ENCODE results near the gene PRSS2. TPM values are rescaled to one million over a fixed set of nuclear protein-coding genes. Genes with fewer than 3 reads are reported as not detected.
"Not testable (repeated sequence)": the region's sequence is repeated elsewhere in the genome, so short reads cannot be mapped to it uniquely, and the experiment has no call there.

Gene PRSS2
- not detected in 2 replicates for total RNA-seq

DNA sequence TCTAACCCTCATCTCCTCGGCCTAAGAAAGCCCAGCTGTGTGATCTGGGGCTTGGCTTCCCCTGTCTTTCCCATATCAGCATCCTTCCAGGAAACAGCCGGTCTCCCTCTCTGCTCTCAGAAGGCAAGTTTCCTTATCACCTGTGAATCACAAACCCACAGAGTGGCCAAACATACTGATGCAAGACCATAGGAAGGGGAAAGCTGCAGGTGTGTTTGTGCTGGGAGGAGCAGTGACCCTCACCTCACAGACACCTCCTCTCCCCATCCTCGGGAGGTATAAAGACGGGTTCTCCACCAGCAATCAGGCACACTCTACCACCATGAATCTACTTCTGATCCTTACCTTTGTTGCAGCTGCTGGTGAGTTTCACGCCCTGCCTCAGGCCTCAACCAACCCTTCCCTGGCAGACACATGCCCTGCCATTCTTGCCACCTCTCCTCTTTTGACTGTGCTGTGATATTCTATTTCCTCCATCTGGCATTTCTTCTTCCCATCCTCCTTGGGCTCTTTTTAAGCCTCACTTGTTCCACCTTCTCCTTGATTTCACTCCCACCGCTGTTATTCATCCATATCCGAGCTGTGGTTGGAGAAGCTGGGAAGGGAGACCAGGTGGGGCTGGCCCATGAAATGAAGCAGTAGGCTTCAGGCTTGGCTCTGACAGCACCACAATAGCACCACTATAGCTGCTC, at the start of gene PRSS2:
PRSS2 (plus strand) TSS at position 310 of the 692 bp plus-strand sequence; CDS start at position 323, 13 bp downstream.
- Mint-ChIP-seq H3K27ac (no peak within 1 kb of the TSS), H3K36me3 (ENCODE audit: low read depth) (no peaks in the 10 kb centered on the region), H3K9me3 (no peaks in the 10 kb centered on the region), H3K4me3 (no peak within 1 kb of the TSS), H3K27me3 (peaks cover 4% of the 10 kb centered on the region), H3K4me1 (peaks cover 3% of the 10 kb centered on the region)
- no peak for DNase-seq
- intact Hi-C loops (cut with micrococcal nuclease): no loop called here

DNA sequence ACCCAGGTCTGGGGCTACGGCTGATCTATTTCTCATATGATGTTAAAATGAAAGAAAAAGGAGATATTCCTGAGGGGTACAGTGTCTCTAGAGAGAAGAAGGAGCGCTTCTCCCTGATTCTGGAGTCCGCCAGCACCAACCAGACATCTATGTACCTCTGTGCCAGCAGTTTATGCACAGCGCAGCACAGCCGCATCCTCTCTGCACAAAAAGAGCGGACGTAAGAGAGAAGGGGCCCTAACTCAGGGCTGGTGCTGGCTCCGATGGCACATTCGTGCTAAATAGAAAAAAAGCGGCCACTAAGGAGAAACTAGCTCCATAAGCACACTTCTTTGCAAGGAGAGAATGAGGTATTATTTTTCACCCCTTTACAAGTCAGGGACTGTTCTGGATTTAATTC, 49.8 kb upstream of the PRSS2 start:
- H3K27me3 Mint-ChIP-seq: no peaks in the 10 kb centered on the region
- intact Hi-C loops (cut with micrococcal nuclease): no loop called here
- H3K4me1 Mint-ChIP-seq: peaks cover 22% of the 10 kb centered on the region
- H3K4me3 Mint-ChIP-seq: peak overlapping the region; percentile 51
- H3K9me3 Mint-ChIP-seq: no peaks in the 10 kb centered on the region
- no peaks in the 10 kb centered on the region for H3K36me3 Mint-ChIP-seq (ENCODE audit: low read depth)
- peak overlapping the region; percentile 37 for H3K27ac Mint-ChIP-seq
- no peak for DNase-seq

DNA sequence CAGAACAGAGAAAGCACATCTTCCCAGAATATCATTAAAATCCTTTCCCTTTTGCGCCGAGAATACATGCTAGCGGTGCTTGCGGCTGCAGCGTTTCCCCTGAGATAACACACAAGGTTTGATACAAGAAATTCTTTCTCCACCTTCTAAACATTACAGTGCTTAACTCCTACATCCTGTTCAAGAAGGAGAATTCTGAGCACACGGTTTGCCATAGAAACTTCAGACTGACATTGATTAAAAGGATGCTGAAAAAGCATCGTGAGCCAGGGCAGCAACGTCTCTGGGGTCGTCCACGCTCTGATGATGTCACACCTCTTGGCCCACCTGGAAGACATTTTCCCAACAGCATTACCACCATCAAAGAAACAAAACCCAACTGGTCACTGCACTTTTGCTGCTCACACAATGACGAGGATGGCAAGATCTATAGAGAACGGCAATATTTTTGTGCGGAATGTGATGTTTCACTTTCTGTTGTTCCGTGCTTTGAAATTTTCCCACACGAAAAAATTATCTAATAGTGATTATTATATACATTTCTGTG, 48.4 kb upstream of the PRSS2 start:
- no peak for DNase-seq
- Mint-ChIP-seq H3K4me1 (peaks cover 10% of the 10 kb centered on the region), H3K36me3 (ENCODE audit: low read depth) (no peaks in the 10 kb centered on the region), H3K9me3 (no peaks in the 10 kb centered on the region), H3K27me3 (no peaks in the 10 kb centered on the region), H3K27ac (peak overlapping the region; percentile 48), H3K4me3 (peak overlapping the region; percentile 62)
- intact Hi-C loops (cut with micrococcal nuclease): no loop called here

DNA sequence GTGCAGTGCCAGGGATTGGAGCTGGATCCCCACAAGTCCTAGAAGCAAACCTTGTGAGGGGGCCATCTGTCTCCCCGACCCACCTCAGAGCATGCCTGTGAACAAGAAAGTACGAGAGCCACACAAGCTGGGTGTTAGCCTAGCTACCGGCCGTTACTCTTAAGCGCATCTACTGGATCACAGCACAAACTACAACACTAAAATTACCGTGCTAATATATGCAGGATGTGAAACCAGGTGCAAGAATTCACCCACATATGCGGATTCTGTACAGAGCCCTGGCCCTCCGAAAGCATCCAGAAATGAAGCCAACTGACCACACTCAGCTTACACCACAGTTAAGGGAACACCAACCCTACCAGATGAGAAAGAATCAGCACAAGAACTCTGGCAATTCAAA, 37.5 kb upstream of the PRSS2 start:
- Mint-ChIP-seq H3K9me3 (no peaks in the 10 kb centered on the region), H3K36me3 (ENCODE audit: low read depth) (no peaks in the 10 kb centered on the region), H3K27me3 (peaks cover 4% of the 10 kb centered on the region), H3K4me3 (no peak overlapping the region), H3K4me1 (no peaks in the 10 kb centered on the region), H3K27ac (no peak overlapping the region)
- DNase-seq: no peak
- intact Hi-C loops (cut with micrococcal nuclease): no loop called here

DNA sequence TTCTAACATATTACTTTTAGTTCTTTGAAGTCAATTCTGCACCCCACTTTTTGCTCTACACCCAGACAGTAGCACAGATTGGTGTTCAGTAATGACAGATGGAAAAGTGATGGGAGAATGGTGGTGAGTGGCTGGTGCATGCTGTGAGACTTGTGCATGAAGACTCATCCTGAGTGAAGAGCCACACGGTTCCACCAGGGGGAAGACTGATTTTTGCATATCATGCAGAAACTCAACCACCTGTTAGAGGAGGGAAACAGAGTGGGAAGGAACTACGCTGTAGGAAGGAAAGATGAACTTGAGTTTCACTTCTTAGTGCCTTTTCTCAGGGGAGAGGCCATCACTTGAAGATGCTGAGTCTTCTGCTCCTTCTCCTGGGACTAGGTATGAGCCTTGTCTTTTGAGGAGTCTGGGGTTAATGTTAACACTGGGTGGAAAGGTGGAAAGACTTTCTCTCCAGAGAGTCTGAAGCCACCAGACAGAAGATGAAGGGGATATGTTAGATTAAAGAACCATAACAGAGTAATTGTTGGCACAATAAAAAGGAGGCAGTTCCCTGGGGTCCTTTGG, 30.8 kb upstream of the PRSS2 start:
- intact Hi-C loops (cut with micrococcal nuclease): no loop called here
- no peaks in the 10 kb centered on the region for H3K27me3 Mint-ChIP-seq

DNA sequence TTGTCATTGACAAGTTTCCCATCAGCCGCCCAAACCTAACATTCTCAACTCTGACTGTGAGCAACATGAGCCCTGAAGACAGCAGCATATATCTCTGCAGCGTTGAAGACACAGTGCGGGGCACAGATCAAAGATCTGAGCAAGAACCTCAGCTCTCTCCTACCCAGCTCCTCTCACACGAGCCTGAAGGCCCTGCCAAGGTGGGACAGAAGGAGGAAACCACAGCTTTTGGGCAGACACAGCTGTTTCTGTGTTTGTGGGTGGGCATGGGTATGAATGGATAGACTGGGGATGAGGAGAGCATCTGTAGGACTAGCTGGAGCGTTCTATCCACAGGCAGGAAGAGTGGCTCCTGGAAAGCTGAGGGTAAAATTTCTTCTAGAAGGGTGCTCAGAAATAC, 30.0 kb upstream of the PRSS2 start:
- Mint-ChIP-seq H3K27ac (no peak overlapping the region), H3K4me1 (peaks cover 6% of the 10 kb centered on the region), H3K36me3 (ENCODE audit: low read depth) (no peaks in the 10 kb centered on the region), H3K4me3 (no peak overlapping the region), H3K27me3 (no peaks in the 10 kb centered on the region), H3K9me3 (no peaks in the 10 kb centered on the region)
- intact Hi-C loops (cut with micrococcal nuclease): no loop called here
- DNase-seq: no peak

More for the DNA sequence above, 30.8 kb upstream of the PRSS2 start:
- H3K4me3 Mint-ChIP-seq: peak overlapping the region; percentile 21
- no peaks in the 10 kb centered on the region for H3K36me3 Mint-ChIP-seq (ENCODE audit: low read depth)
- peak; percentile 55 for DNase-seq
- H3K4me1 Mint-ChIP-seq: peaks cover 6% of the 10 kb centered on the region
- H3K9me3 Mint-ChIP-seq: no peaks in the 10 kb centered on the region
- no peak overlapping the region for H3K27ac Mint-ChIP-seq

DNA sequence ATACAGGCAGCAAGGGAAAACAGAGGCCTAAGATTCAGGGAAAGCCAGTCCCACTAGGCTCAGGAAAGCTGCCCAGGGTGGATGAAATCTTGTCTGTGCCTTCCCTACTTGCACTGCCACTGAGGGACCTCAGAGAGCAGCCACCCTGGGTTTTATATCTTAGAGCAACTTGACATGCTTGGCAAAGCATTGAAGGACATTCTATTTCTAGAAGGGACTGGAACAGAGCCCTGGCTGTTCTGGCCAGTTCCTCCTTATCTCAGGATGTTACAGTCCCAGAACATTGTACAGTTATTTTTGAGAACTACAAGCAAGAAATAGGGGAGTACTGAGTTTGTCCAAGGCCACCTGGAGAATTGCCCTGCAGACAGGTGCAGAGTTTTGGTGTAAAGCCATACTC, 28.8 kb upstream of the PRSS2 start:
- H3K4me3 Mint-ChIP-seq; H3K27ac Mint-ChIP-seq; intact Hi-C loops (cut with micrococcal nuclease); H3K36me3 Mint-ChIP-seq (ENCODE audit: low read depth); H3K27me3 Mint-ChIP-seq; DNase-seq; H3K4me1 Mint-ChIP-seq; H3K9me3 Mint-ChIP-seq: not testable (repeated sequence)

DNA sequence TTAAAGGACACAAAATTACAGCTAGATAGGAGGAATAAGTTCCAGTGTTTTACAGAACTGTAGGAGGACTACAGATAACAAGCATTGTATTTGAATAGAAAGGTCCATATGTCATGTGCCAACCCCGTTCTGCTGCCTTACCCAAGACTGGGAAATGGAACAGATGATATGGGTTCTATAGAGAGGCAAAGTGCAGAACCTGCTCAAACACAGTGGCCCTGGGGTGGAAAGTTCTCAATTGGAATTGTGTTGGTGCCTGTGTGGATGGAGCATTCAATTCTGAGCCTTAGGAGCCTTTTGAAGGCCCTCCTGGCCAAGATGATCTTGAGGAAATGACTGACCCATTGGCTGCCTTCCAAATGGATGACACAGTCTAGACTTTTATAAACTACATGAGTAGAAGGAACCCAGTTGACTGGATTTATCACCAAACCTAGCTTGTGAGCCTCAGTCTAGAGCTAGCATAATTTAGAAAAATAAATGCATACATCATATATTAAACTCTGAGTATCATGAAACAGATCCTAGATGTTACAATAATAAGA, 25.6 kb upstream of the PRSS2 start:
- Mint-ChIP-seq H3K9me3 (no peaks in the 10 kb centered on the region), H3K36me3 (ENCODE audit: low read depth) (no peaks in the 10 kb centered on the region), H3K27me3 (peaks cover 6% of the 10 kb centered on the region), H3K4me3 (no peak overlapping the region), H3K27ac (no peak overlapping the region), H3K4me1 (no peaks in the 10 kb centered on the region)
- intact Hi-C loops (cut with micrococcal nuclease): no loop called here
- DNase-seq: no peak

DNA sequence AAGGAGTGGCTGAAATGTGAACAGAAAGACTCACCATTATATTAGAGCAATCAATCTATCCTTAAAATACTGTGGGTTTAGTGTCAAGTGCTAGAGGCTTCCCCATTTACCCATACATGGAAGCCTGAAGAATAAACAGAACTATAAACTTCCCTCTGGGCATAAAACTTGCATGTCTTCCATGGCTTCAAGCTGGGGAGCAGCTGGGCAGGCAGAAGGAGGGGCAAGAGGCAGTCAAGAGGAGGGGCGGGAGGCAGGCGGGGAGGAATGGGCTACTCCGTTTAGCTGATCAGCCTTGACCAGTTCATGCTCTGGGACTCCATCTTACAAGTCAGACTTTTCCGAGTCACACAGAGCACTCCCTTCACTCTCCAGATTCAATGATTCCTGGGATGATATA, 25.0 kb upstream of the PRSS2 start:
- DNase-seq: no peak
- Mint-ChIP-seq H3K36me3 (ENCODE audit: low read depth) (no peaks in the 10 kb centered on the region), H3K27ac (no peak overlapping the region), H3K4me3 (no peak overlapping the region), H3K4me1 (no peaks in the 10 kb centered on the region), H3K9me3 (no peaks in the 10 kb centered on the region), H3K27me3 (peaks cover 6% of the 10 kb centered on the region)
- intact Hi-C loops (cut with micrococcal nuclease): no loop called here

DNA sequence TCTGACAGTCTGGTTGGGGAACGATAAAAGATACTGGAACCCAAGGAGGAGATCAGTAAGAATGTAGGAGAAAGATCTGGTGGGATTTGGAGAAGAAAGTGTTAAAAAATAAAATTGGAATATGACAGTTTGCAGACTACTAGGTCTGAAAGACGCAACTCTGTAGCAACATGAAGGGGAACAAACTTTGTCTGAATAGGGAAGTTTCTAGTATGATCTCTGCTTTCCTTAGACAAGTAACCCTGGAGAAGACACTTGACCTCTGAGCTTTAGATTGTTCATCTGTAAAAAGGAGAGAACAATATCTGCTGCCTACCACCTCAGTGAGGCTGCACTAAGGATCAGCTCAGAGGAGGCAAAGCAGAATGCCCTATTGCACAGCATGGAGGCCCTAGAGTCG, 24.5 kb upstream of the PRSS2 start:
- Mint-ChIP-seq H3K4me3 (no peak overlapping the region), H3K36me3 (ENCODE audit: low read depth) (no peaks in the 10 kb centered on the region), H3K27ac (no peak overlapping the region), H3K4me1 (no peaks in the 10 kb centered on the region), H3K27me3 (peaks cover 6% of the 10 kb centered on the region), H3K9me3 (no peaks in the 10 kb centered on the region)
- no peak for DNase-seq
- intact Hi-C loops (cut with micrococcal nuclease): no loop called here

DNA sequence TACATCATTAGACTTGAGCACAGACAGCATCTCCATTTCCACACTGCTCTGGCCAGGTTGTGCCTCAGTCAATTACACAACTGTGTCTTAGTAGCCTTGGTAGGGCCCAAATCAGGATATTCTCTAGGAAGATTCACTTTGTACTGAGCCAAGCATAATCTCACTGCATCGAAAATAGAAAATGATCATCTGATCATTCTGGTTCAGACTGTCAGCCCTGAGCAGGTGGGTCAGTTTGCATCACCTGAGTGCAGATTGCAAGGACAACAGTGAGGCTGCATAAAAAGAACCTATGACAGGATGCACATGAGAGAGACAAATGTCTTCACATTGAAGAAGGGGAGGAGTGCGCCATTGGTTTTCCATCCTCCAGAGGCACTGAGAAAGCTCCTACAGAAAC, 22.4 kb upstream of the PRSS2 start:
- intact Hi-C loops (cut with micrococcal nuclease); H3K4me1 Mint-ChIP-seq: not testable (repeated sequence)

DNA sequence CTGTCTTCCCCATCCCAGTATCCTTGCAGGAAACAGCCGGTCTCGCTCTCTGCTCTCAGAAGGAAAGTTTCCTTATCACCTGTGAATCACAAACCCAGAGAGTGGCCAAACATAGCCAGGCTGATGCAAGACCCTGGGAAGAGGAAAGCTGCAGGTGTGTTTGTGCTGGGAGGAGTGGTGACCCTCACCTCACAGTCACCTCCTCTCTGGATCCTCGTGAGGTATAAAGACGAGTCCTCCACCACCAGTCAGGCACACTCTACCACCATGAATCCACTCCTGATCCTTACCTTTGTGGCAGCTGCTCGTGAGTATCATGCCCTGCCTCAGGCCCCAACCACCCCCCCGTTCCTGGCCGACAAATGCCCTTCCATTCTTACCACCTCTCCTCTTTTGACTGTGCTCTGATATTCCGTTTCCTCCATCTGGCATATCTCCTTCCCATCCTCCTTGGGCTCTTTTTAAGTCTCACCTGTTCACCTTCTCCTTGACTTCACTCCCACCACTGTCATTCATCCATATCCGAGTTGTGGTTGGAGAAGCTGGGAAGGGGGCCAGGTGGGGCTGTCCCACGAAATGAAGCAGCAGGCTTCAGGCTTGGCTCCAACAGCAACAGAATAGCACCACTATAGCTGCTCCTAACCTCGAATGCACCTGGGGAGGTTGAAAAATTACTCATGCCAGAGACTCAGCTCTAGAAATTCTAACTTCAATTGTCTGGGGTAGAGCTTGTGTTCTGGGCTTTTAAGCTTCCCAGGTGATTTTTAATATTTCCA, 21.4 kb upstream of the PRSS2 start, which contains the start of gene PRSS1:
PRSS1 (plus strand) TSS at position 255 of the 776 bp plus-strand sequence; CDS start at position 268, 13 bp downstream.
- Mint-ChIP-seq H3K4me3 (no peak within 1 kb of the TSS), H3K27me3 (peaks cover 6% of the 10 kb centered on the region), H3K9me3 (no peaks in the 10 kb centered on the region), H3K36me3 (ENCODE audit: low read depth) (no peaks in the 10 kb centered on the region), H3K4me1 (no peaks in the 10 kb centered on the region), H3K27ac (no peak within 1 kb of the TSS)
- DNase-seq: no peak
- intact Hi-C loops (cut with micrococcal nuclease): no loop called here

More for the DNA sequence above, 22.4 kb upstream of the PRSS2 start:
- not testable (repeated sequence) for H3K36me3 Mint-ChIP-seq (ENCODE audit: low read depth); H3K27ac Mint-ChIP-seq; DNase-seq; H3K27me3 Mint-ChIP-seq; H3K9me3 Mint-ChIP-seq; H3K4me3 Mint-ChIP-seq

DNA sequence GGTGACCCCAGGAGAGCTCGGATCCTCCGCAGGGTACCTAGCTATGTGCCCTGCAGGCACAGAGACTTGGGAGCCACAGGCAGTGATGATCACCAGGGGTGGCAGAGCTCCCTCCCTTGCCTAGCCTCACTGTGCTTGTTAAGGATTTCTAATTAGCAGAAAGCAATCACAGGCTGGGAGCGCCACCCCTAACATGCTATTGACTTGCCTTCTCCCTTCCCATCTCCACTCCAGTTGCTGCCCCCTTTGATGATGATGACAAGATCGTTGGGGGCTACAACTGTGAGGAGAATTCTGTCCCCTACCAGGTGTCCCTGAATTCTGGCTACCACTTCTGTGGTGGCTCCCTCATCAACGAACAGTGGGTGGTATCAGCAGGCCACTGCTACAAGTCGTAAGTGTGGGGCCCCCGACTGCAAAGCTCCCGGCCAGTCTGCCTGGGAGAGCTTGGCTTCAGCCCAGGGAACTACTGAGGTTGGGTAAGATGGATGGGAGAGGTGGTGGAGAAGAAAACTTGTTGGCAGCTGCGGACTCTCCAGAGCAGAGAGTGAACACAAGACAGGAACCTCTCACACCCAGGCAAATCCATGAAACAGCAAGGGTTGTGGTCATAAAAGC, 20.3 kb upstream of the PRSS2 start:
- intact Hi-C loops (cut with micrococcal nuclease): no loop called here
- no peak for DNase-seq
- Mint-ChIP-seq H3K4me3 (no peak overlapping the region), H3K9me3 (no peaks in the 10 kb centered on the region), H3K27me3 (peaks cover 6% of the 10 kb centered on the region), H3K36me3 (ENCODE audit: low read depth) (no peaks in the 10 kb centered on the region), H3K27ac (no peak overlapping the region), H3K4me1 (no peaks in the 10 kb centered on the region)

Data from activated CD4-positive, alpha-beta T cell treated with anti-CD3 and anti-CD28 coated beads, Interleukin-2, amount 10 ng/mL, durations not matched to agents 24 days and 14 days (primary cell).